ENCODE results near the gene HASPIN.
"Not testable (repeated sequence)": the region's sequence is repeated elsewhere in the genome, so short reads cannot be mapped to it uniquely, and the experiment has no call there.

HASPIN gene

DNA sequence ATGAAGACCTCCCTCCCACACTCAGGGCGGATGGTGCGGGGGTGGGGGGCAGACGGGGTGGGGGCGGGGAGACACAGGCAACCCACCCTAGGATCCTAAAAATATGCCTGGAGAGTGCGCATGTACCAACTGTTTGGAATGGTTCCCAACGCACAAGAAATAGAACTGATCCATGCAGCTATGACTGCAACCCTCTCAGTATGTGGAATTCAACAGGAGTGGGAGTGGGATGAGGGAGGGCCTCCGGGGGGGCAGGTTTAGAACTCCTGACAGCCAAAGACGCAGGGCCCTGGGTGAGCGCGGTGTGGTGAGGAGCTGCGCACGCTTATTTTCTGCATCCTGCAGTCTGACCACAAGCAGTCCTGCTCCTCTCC, 26.6 kb upstream of the HASPIN start:
- no peak for DNase-seq

DNA sequence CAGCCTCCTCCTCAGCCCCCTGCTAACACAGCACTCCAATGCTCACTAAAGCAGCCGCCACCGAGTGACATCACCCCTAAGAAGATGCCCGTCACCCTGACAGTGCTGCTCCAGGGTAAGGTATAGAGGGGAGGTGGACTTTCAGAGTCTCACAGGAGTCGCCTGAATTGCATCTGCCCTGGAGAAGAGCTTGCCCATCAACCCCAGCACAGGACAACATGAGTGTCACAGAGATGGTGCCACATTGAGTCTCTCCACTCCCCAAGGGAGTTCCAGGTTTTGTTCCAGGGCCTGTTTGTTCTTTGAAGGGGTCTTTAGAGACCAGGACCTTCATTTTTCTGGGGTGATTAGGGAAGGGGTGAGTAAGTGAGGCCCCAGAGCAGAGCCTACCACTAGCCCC, 25.6 kb upstream of the HASPIN start:
- DNase-seq, result no peak

DNA sequence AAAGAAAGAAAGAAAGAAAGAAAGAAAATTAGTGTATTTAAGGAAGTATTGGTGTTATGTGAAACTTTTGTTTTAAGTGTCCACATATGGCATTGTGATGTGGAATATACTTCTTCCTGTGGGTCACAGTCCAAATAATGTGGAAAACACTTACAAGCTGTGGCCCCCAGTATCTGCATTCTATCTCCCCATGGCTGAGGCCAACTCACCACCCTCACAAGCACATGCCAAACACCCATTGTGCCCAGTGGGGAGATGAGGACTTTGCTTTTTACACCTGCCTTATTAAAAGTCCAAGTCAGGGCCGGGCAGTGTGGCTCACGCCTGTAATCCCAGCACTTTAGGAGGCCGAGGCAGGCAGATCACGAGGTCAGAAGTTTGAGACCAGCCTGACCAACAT, 23.8 kb upstream of the HASPIN start:
- no peak for DNase-seq

DNA sequence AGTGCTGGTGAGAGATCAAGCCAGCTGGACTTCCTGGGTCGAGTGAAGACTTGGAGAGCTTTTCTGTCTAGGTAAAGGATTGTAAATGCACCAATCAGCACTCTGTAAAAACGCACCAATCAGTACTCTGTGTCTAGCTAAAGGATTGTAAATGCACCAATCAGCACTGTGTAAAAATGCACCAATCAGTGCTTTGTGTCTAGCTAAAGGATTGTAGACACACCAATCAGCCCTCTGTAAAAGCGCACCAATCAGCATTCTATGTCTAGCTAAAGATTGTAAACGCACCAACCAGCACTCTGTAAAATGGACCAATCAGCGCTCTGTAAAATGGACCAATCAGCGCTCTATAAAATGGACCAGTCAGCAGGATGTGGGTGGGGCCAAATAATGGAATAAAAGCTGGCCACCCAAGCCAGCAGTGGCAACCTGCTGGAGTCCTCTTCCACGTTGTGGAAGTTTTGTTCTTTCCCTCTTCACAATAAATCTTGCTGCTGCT, 21.6 kb upstream of the HASPIN start:
- DNase-seq, result not testable (repeated sequence)

DNA sequence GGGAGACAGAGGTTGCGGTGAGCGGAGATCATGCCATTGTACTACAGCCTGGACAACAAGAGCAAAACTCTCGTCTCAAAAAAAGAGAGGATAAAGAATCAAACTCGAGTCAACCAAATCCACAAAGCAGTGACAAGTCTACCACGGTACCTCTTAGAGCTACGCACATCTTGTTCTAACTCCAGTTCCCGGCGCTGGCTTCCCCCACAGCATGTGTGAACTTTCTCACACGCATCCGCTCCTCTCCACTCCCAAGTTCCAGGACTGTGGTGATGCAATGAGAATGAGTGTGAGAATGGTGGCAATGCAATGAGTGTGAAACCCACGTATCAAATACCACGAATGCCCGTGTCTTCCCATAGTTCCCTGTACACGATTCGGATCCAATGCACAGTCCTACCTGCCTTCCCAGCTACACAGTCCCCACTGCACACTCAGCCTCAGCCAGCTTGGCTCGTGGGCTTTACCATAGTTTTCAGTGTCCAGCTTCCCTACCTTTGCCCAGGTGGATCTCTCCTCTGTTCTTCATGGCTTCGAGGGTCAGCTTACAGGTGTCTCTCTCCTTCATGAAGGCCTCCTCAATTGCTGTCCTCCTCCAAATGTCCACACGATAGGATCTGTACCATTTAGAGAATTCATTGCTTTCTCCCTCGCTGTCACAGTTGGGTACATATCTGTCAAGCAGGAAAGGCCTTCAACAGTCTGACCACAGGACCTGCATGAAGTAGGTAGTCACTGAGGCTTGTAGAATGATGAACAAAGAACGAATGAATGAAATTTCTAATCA, 18.6 kb upstream of the HASPIN start:
- no peak for DNase-seq

DNA sequence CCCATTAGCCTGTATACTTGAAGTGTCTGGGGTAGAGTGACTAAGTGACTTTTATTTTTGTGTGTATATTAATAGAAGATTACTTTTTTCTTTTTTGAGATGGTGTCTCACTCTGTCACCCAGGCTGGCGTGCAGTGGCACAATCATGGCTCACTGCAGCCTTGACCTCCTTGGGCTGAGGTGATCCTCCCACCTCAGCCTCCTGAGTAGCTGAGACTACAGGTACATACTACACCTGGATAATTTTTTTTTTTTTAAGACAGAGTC, 18.1 kb upstream of the HASPIN start:
- DNase-seq, result not testable (repeated sequence)

DNA sequence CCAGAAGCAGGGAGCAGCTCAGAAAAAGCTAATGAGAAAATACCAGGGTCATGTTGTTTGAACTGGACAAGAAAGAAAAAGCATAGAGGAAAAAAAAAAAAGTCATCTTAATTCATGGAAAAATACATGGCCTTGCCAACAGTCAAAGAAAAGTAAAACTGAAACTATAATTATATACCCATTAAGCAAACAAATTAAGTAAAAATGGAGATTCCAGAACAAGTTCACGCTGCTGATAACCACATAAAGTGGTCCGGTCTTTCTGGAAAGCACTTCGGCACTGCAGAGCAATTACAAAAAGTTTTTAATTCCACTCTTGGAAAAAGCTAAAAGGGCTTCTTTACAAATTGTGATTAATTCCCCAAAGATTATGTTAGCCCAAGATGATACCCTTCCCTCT, 15.3 kb upstream of the HASPIN start:
- DNase-seq, result no peak

DNA sequence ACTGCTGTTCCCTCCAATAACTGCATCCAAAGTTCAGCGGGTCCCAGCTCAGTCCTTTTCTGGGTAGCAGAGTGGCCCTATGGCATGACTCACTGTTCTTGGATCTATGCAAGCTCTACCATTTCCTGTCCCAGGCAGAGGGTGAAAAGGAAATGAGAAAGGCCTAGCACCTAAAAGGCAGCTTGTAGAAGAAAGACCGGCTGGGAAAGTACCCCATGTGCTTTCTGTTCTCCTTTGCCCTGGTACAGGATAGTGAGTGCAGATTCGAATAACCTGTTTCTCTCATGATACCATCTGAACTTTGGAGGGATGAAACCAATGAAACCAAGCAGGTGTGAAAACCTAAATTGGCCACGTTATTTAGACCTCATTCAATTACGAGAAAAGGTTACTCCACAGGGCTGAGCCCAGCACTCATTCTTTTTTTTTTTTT, 12.7 kb upstream of the HASPIN start:
- no peak for DNase-seq

DNA sequence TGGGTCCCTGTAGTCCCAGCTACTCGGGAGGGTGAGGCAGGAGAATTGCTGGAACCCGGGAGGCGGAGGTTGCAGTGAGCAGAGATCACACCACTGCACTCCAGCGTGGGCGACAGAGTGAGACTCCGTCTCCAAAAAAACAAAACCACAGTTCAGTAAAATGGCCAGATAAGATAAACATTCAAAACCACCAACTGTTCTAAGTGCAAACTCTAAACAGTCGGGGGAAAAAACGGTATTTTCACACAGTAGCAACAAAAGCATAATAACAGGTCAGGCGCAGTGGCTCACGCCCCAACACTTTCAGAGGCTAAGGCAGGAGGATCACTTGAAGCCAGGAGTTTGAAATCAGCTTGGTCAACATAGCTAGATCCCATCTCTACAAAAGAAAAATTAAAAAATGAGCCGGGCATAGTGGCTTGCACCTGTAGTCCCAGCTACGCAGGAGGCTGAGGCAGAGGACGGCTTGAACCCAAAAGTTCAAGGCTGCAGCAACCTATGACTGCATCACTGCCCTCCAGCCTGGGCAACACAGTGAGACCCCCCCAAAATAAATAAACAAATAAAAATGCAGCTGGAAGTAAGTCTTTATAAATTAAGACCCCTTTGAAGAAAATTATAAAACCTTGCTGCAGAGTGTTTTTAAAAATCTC, 10.8 kb upstream of the HASPIN start:
- no peak for DNase-seq

DNA sequence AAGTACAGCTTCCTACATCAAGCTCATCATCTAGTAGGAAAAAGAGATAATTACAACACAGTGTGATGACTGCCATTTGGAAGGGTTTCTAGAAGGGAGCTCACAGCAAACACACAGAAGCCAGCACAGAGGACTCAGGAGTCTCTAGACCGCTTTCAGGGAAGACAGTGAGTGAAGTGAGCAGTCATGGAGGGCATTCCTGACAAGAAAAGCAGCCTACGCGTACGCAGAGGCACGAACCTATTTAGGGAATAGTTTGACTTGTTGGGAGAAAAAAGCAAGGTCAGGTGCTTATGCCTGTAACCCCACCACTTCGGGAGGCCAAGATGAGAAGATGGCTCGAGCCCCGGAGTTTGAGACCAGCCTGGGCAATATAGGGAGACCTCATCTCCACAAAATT, 8.4 kb upstream of the HASPIN start:
- DNase-seq, result no peak

DNA sequence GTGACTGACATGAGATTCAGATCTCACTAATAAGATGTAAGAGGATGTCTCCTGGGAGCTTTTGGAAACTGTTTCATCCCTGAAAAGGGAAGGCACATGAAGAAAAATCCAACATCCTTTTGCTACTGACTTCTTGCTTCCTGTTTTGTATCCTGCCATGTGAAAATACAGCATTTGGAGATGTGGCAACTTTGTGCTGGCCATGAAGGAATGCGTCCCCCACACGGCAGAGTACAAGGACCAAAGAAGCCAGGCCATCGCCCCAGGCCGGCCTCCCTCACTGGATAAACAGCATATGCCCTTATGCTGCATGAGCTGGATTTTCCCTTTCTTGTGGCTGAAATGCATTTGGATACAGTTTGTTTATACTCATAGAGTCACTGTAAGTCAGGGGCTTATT, 5.5 kb upstream of the HASPIN start:
- no peak for DNase-seq

DNA sequence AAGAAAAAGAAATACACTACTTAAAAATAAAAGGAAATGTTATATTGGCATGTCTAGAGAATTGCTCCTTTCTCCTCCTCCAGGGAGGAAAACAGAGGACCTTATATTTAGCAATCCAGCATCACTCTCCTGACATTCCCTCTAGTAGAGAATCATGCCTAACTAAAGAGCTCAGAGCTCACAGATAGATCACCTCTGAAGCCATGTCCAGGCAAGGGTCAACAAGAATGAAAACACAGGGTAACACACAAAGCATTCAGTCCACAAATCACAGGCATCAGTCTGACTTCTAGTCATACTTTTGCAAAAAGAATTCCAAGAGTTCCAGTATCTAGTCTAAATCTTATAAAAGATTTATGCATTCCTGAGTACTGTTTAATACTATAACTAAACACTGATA, 4.4 kb upstream of the HASPIN start:
- DNase-seq, result no peak

DNA sequence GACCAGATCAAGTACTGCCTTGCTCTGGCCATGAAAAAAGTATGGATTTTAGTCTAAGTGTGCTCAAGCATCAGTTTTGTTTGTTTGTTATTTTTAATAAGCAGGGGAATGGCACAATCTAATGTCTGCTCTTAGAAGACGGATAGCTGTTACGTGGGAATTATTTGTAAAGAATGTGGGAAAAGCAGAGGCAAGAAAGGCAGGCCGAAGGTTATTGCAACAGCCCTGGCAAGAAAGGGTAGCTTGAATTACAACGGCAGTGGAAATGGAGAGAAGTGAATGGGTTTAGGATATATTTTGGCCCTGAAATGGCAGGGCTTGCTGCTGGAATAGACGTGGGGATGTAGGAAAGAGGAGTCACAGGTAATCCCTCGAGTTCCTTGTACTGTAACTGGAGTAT, 987 bp upstream of the HASPIN start:
- DNase-seq, result no peak

DNA sequence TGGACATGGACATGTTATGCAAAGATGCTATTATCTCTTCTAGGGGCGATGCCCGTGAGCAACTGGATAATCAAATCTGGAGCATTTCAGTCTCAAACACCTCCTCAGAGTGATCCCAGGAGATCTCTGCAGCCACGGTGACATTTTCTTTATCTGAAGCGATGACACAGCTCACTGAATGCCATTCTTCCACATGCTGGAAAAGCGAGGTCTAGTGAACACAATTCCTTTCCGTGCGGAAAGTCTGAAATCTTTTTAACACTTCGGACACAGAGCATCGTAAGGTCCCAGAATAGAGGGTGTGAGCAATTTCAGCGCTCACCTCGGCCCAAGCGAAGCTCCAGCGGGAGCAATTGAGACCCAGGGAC, 531 bp upstream of the HASPIN start:
- DNase-seq, result peak in 1 of 2 experiments; percentile 44

DNA sequence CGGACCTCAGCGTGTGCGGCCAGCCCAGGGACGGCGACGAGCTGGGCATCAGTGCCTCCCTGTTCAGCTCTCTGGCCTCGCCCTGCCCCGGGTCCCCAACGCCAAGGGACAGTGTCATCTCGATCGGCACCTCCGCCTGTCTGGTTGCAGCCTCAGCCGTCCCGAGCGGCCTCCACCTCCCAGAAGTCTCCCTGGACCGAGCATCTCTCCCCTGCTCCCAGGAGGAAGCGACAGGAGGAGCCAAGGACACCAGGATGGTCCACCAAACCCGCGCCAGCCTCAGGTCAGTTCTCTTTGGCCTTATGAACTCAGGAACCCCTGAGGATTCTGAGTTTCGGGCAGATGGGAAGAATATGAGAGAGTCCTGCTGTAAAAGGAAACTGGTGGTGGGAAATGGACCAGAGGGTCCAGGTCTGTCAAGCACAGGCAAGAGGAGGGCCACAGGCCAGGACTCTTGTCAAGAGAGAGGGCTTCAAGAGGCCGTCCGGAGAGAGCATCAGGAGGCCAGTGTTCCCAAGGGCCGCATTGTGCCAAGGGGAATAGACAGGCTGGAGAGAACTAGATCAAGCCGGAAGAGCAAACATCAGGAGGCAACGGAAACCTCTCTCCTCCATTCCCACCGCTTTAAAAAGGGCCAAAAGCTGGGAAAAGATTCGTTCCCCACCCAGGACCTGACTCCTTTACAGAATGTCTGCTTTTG, 825 bp downstream of the HASPIN start:
- DNase-seq, result peak in 1 of 2 experiments; percentile 24

DNA sequence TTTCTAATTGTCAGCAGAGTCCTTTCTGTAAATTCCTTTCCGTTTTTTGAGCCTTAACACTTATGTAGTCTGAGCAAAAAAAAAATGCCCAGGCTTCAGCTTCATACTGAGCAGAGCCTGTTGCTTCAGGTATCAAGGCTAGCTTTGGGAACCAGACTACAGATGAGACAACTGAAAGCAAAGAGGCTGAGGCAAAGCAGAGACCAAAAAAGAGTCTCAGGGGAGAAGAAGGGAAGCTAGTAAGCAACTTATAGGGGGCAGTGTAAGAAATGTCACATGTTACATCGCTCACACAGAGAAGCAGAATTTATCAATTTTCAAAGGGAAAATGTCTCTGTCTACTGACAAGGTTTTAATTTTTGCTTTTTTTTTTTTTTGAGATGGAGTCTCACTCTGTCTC, 3.3 kb downstream of the HASPIN start:
- no peak for DNase-seq

DNA sequence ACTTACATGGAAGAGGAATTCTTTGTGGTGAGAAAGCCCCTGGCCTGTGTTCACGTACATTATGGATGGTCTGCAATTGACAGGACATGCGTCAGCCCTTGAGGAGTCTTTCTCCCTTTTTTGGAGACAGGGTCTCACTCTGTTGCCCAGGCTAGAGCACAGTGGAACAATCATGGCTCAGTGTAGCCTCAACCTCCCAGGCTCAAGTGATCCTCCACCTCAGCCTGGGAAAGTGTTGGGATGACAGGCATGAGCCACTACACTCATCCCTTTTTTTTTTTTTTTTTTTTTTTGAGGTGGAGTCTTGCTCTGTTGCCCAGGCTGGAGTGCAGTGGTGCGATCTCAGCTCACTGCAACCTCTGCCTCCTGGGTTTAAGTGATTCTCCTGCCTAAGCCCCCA, 4.4 kb downstream of the HASPIN start:
- DNase-seq, result not testable (repeated sequence)

DNA sequence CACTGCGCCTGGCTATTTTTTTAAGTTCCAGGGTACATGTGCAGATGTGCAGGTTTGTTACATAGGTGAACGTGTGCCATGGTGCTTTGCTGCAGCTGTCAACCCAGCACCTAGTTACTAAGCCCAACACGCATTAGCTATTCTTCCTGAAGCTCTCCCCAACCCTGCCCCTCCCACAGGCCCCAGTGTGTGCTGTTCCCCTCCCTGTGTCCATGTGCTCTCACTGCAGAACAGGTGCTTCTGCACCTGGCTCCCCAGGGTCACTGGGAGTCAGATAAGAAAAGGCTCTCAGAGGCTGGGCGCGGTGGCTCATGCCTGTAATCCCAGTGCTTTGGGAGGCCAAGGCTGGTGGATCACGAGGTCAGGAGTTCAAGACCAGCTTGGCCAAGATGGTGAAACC, 6.2 kb downstream of the HASPIN start:
- peak in 1 of 2 experiments; percentile 21 for DNase-seq

DNA sequence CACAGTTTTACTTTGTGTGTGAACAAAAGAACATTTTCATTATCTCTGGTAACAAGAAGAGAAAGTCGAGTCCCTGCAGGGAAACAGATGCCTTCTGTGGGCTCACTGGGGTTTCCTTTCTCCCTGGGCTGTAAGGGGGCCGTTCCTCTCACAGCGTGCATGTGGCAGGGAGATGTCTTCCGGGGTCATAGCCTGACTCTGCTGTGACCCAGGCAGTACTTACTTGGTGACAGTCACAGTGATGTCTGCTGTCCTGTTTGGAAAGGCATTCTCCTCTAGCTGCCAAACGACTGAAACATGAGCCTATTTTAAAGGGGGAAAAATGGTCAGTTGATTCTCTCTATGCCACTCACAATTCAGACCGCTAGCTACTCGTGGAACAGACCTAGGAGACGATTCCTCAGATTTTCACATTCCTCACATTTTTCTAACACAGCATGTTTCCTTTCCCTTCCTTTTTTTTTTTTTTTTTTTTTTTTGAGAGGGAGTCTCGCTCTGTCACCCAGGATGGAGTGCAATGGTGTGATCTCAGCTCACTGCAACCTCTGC, 7.3 kb downstream of the HASPIN start:
- DNase-seq, result no peak

DNA sequence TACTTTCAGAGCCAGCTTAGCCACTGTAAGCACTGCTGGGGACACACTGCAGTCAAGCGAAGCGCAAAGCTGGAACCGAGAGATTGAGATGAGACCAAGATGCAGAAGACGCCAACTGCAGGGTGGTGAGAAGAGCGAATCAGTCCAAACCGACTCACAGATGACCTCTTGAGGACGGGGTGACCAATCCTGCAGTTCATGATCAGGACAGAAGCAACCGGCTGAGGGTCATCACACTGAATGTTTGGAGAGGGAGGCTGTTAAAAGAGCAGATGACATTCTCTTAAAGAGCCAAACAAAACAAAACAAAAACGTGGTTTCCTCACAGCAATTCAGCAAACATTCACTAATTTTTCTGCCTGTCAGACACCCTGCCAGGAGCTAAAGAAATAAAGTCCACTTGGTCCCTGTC, 8.5 kb downstream of the HASPIN start:
- DNase-seq, result no peak

DNA sequence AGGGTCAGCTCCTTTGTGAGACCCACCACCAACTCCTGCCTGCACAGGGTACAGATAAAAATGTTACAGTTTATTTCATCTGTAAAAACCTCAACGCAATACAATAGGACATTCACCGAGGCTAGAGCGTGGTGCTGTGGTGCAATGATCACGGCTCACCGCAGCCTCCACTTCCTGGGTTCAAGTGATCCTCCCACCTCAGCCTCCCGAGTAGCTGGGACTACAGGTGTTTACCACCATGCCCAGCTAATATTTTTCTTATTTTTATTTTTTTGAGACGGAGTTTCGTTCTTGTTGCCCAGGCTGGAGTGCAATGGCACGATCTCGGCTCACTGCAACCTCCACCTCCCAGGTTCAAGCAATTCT, 11.2 kb downstream of the HASPIN start:
- DNase-seq, result not testable (repeated sequence)

DNA sequence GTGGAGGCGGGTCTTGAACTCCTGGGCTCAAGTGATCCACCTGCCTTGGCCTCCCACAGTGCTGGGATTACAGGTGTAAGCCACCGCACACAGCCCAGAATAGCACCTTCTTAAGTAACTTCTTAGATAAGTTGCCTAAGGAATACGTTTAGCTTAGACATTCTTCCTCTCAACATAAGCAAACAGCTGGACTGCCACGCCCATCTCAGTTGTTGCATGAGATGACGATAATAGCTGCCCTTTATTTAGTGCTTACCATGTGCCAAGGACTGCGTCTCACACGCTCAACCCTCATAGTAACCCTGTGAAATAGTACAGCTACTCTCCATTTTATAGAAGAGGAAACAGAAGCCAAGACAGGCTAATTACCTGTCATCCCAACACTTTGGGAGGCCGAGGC, 11.8 kb downstream of the HASPIN start:
- DNase-seq, result no peak

DNA sequence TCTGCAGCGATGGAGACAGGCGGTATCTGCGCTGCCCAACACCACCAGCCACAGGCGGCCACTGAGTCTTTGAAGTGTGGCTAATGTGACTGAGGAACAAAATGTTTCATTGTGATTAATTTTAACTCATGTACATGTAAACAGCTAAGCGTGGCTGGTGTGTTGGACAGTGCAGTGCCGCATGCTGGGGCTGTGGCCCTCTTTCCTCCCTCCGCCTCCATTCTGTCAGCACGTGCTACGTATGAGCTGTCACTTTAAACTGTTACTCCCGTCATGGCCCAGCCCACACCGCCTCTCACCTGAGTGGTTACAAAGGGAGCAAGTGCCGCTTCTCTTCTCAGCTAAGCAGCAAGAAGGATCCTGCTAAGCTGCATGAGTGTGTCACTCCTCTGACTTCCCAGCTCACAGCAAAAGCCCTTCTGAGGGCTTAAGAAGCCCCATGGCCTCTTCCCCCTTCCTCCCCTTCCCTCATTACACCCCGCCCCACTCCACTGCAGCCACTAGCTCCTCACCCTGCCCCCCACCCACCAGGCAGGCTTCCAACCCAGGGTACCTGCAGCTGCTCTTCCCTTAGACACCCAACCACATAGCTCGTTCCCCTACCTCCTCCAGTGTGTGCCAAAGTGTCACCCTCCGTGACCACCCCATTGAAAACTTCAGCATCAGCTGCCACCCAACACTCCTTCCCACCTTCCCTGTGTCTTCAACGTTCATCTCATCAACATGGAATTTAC, 15.0 kb downstream of the HASPIN start:
- peak in 1 of 2 experiments; percentile 40 for DNase-seq

Data from NCI-H526 (cell line).